ENCODE data around the gene CELF2.

DNA sequence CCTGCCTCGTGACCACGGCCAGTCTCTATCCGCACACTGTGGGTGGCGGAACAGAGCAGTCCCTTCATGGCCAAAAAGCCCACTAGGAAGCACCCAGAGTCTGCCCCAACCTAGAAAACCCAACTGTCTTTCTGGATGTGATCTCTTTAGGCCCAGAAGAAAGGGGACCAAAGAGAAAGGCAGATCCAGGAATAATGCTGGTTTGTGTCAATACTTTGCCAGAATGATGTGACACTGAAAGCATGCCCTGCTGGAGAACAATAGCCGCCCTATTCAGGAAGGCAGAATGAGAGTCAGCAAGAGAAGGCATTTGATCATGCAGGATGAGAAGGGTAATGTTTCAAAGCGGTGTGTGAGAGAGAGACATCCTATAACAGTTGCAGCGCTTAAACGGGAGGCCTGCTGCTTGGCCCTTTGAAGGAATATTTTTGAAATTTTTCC lies 319.1 kb downstream of the CELF2 start:
- no peak for TF ChIP-seq ZFP69B (tag by site-specific recombination; IDR thresholded peaks at IDR 0.05)
- TF ChIP-seq, protein P1, sequence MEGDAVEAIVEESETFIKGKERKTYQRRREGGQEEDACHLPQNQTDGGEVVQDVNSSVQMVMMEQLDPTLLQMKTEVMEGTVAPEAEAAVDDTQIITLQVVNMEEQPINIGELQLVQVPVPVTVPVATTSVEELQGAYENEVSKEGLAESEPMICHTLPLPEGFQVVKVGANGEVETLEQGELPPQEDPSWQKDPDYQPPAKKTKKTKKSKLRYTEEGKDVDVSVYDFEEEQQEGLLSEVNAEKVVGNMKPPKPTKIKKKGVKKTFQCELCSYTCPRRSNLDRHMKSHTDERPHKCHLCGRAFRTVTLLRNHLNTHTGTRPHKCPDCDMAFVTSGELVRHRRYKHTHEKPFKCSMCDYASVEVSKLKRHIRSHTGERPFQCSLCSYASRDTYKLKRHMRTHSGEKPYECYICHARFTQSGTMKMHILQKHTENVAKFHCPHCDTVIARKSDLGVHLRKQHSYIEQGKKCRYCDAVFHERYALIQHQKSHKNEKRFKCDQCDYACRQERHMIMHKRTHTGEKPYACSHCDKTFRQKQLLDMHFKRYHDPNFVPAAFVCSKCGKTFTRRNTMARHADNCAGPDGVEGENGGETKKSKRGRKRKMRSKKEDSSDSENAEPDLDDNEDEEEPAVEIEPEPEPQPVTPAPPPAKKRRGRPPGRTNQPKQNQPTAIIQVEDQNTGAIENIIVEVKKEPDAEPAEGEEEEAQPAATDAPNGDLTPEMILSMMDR (tag by site-specific recombination; IDR thresholded peaks at IDR 0.05) = no peak
